HS-5 (cell line): ENCODE measurements around the gene MRNIP.

Source experiments
- DNase-seq: peaks from one replicate; pipeline ENCODE4 v3.0.0-alpha.2; 2012; ENCODE audit warnings: low read depth

MRNIP gene

DNA sequence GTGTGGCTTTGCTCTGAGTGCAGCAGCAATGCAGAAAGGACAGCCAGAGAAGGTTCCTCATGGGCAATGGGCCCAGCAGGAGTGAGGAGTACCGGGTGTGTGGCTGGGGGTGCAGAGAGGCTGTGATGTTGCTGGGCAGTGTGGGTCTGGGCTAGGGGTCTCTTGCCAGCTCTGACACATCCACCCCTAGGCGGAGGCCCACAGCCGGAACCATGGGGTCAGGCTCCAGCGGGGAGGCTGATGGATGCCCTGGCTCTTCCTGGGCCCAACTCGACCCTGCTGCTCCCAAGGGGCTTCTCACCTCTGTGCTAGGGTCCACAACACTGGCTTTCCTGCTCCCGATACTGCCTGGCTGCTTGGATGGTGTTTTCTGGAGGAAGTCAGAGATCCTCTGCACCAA, 29.2 kb upstream of the MRNIP start:
- DNase-seq = no peak

DNA sequence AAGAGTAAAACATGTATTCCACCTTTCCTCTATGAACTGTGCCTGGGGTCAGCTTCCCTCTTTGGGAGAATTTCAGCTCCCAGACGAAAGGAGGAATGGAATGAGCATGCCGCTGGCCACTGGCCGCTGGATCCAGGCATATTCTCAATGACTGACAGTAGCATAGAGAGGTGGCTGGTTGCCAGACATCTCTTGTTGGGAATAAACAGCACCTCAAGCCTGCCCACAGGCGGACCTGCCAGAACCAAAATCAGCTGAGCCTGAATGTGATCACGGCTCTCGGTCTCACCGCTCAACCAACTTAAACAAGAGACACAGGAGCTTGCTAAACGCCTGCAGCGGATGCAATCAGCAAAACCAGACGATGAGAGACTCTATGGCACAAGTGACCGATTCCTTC, 28.5 kb upstream of the MRNIP start:
- no peak for DNase-seq

DNA sequence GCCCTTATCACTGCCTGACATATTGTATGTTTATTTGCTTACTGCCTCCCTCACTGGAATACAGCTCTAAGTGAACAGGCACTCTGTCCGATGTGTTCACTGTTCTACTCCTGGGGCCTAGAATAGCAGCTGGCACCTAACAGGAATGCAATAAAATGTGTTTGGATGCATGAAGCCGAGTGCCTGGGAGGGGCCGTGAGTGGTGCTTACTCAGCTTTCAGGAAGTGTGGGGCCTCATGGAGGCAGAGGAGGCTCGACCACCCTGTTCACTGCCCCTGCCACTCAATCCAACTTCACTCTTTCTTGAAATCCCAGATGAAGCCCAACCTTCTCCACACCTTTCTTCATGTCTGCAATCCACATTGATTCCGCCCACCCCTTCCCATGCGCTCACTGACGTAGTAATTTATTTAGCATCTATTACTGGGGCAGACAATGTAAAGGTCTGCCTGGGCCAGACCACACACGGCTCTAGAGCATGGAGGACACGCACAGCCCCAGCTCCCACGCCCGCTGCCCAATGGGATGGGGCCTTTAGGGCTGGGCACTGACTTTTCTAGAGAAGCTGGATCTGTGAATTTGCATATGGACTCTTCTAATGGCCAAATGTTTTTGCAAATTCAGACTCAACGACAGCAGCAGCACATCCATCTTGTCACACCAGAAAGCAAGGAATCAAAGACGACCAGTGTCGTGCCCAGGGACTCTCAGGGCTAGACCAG, 27.7 kb upstream of the MRNIP start:
- no peak for DNase-seq

DNA sequence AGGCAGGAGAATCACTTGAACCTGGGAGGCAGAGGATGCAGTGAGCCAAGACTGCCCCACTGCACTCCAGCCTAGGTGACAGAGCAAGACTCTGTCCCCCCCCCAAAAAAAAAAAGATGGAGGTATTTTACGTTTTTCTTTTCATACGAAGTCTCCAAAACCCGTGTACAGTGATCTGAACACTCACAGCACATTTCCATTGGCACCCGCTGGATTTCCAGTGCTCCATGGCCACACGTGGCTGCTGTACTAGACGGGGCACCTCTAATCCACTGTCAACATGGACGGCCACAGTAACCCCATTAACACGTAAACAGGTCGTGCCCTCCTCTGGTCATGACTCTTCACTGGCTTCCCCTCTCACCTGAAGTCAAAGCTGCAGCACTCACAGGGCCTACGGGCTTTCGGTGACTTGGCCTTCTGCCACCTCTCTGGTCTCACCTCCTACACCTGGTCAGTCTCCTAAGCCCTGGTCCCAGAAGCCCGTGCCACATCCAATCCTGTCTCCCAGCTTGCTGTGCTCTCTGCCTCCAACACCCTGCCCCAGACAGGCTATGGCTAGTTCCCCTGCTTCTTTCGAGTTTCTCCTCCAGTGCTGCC, 27.0 kb upstream of the MRNIP start:
- DNase-seq = no peak

DNA sequence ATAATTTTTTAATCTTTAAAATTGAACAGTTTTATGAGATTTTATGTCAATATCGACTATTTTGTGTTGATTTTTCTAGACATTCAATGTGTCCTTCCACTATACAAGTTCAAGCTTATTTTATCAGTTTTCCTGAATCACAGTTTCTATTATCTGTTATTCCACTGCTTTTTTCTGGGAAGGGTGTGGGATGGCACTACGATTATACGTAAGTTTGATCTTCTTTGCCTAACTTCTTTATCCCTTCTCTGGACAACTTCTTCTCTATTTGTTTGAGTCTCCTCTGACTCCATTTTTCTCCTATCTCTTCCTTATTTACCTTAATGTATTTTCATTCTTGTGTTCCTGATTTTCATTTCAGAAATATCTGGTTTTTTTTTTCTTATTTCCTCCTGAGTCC, 24.5 kb upstream of the MRNIP start:
- no peak for DNase-seq

DNA sequence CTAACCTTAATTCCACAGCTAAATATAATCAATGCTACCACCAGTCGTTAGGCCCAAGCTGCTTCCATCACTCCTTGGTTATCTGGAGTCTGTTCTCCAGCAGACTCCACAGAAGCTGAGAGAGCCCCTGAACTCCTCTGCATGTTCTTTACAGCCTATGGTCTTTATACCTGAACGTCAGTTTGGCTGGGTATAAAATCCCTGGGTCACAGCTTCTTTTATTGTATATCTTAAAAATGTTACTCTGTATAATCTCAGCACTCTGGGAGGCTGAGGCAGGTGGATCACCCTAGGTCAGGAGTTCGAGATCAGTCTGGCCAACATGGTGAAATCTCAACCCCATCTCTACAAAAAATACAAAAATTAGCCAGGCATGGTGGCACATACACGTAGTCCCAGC, 23.7 kb upstream of the MRNIP start:
- DNase-seq = no peak

DNA sequence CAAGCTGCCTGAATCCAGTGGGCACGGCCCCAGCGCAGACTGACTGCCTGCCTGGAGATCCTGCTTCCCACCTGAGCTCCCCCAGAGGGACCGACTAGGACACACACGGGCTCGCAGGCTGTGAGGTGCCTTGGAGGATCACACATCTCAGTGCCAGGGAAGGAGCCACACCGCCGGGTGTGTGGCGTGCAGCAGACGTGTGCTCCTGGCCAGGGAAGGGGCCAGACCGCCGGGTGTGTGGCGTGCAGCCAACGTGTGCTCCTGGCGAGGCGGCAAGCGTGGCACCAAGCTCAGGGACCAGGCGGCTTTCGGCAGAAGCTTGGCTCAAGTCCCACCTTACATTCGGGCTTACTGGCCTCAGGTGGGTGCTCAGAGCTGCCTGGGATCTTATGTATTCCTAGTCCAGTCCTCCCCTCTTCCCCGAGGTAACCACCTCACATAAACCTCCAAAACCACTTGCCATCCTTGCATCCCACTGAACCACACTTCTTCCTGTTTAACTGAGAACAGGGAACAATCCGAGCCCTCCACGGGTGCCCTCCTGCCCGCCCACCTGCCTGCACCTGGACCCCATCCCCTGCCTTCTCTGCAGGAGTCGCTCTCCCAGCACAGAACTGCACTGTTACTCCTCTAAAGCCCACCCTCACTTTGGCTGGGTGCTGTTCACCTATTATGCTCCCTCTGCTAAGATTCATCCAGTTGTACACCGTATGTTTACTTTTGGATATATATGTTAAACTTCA, 22.4 kb upstream of the MRNIP start:
- no peak for DNase-seq

DNA sequence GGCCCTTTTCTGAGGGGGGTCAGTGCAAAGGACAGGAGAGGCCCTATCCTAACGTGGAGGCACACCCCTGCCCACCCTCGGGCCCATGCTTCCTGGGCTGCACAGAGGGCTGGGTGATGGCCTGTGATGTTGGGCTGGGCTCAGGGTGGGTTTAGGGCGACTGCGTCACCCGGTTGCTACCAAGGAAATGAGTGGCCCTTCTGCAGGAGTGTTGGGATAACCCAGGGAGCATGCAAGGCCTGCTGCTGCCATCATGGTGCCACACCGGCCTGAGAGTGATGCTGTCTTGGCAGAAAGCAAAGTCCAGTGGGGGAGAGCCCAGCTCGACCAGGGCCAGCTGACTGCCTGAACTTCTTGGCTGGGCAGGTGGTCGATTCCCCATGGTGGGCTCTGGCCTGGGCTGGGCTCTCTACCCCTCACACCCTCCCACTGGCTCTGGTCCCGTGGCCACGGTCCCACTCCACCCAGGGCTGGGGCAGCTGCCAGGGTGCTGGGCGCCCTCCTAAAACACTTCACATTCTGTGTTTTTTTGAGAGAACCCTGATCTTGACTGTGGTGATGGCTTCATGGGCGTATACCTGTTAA, 21.5 kb upstream of the MRNIP start:
- no peak for DNase-seq

DNA sequence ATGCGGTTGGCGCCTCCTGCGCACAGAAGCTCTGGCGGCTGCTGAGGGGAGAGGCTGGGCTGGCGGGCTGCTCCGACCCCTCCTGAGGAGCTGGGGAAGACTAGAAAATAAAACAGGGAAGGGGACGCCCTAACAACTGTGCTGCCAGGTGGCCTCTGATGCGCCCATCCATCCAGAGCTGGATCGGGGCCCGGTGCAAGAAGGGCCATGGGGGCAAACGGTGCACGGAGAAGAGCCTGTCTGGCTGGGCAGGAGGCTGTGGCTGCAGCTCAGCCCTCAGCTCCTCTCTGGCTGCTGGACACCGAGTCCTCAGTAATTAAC, 21.0 kb upstream of the MRNIP start:
- DNase-seq = no peak

DNA sequence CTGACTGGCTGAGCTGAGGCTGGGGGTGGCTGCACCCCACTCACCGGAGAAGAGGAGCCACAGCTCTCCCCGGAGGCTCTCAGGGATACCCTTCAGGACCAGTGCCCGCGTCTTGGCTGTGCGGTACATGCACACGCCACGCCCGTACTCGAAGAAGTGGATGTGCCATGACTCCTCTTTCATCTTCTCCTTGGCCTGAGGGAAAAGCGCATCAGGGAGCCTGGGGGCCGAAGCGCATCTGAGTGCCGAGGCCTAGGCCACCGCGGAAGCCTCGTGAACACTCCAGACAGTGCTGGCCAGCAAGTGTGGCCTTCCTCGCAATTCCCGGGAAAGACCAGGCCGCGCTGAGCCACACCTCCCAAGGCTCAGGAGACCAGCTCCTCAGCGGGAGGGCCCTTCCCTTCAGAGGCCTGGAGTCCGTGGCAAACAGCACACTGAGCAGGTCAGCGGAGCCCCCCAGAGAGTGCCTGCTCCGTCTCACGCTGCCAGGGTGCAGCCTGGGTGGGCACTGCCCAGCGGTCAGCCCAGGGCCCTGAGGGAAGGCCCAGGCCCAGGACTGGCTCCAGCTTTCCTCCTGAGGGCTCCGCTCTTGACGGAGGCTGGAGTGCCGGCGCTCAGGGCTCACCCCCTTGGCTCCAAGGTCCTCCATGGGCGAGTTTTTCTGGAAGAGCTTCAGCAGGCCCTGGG, 20.5 kb upstream of the MRNIP start:
- no peak for DNase-seq

DNA sequence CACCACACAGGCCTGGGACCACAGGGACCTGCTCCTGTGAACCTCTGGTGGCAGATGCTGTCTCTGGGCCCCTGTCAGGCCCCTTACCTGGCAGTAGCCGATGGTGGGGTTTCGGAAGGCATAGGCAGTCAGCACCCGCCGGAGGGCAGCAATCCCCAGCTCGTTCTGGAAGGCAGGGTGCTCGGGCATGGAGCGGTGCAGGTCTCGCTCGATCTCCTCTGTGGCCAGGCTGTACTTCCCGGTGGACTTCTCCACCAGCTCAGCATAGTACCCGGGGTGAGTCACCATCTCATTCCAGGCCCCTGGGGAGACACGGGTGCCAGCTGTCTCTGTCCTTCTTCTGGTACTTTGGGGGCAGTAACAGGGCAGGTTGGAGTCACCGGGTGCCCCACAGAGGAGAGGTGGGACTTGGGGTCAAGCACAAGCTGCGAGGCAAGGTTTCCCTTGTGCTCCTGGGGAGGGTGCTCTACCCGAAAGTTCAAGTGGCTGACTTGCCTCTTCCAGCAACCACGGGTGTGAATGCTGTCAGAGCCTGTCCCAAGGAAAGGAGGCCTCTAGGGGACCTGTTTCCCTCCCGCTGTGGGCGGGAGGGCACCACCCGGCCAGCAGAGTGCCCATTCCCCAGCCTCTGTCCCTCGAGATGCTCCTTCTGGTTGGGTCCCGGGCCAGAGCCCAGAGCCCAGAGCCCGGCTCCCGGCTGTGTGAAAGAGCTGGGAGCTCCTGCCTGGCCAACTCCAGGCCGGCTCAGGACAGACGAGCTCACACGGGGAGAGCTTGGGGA, 19.8 kb upstream of the MRNIP start:
- DNase-seq = no peak

DNA sequence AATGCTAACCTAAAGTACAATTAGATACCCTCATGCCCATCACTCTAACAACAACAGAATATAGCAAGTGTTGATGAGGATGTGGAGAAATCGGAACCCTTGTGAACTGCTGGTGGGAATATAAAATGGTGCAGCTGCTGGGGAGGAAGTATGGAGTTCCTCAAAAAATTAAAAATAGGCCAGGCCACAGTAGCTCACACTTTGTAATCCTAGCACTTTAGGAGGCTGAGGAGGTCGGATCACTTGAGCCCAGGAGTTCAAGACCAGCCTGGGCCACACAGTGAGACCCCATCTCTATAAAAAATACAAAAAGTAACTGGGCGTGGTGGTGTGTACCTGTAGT, 18.0 kb upstream of the MRNIP start:
- no peak for DNase-seq

DNA sequence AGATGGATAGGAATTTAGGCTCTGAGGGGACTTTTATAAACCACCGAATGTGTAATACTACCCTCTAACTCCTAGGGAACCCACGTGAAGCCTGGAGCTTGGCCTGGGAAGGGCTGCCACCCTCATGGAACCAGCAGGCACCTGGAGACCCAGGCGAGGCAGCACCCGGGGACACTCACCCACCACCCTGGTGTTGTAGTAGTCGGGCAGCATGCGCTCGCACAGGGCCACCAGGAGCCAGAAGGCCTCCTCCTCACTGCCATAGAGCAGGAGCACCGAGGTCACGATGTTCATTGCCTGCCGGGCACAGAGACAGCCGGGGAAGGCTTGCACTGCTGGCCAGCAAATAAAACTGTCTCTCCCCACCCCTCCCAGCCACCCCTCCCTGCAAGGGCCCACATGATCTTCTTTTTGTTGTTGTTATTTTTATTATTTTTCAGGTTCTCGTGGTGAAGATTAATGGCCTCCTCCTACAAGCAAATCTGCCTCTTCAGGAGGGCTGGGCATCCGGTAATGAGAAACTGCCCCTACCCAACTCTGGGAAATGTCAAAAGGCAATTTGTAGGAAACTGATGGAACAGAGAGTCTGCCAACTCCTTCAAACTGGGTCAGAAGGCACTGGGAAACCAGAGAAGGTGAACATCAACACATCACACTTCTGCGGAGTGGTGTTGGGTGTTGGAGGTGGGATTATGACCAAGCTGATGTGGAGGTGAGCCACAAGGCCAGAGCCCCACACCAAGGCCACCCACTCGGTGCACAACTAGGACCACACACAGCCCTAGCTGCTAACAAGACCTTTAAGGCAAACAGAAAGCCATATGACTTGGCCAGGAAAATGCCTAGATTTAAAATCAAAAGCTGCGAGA, 17.4 kb upstream of the MRNIP start:
- no peak for DNase-seq

DNA sequence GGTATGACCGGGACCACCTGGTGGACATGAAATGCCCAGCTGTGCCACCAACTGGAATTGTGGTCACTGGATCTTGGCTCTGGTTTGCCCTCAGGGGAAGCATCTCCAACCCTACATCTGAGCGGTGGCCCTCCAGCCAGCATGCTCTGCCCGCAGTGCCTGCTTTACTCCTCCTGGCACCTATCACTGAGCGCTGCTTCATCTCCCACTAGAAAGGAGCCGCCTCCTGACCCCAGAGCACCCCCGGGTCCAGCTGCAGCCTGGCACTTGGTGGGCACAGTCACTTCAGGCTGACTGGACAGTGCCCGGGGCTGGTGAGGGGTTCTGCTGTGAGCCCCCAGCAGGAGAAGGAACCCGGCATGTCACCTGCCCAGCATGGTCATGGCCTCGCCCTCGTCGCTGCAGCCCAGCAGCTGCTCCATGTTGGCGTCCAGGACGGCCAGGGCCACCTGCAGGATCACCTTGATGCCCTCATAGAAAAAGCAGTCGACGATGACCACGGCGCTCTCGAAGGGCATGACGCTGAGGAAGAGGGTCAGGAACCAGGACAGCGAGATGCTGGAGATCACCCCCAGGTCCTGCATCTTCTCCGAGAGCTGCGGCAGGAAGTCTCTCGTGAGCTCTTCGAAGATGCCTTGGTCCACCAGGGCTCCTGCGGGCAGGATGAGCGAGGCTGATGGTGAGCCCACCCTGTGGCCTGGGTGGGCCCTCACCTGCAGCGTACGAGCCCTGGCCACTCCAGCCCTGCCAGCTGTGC, 16.1 kb upstream of the MRNIP start:
- no peak for DNase-seq

DNA sequence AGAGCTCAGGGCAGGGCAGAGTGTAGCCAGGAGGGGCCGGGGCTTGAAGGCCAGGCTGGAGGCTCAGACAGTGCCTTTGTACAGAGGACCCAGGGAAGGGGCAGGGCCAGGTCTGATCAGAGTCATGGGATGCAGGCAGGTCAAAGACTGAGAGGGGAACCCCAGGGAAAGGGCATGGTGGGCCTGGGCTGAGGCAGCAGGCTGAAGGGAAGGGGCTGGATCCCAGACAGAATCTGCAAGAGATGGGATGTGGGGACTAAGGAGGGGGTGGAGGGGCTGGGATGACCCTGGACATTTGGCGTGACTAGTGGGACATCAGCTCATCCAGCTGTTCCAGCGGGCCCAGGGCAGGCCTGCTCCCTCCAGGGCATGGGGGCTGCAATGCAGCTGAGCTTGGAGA, 15.5 kb upstream of the MRNIP start:
- DNase-seq = no peak

DNA sequence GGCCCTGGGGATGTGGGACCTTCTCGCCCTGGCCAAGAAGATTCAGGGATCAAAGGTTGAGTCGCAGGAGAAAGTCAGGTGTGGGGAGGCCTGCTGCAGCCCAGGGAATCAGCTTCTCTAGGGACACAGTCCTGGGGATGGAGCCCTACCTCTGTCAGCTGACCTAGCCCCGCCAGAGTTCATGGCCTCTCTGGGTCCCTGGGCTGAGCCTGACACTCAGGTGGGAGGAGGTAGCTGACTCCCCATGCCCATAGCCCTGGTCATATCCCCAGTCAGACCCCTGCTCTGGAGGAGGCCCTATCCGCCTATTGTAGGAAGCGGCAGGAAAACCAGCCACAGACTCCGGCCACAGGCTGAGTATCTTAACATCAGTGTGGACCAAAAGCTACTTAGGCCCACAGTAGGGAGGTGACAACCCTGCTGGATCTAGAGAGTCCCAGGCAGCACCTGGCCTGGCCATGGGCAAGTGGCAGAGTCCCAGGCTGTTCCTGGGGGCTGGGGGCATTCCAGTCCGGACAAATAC, 15.0 kb upstream of the MRNIP start:
- no peak for DNase-seq

DNA sequence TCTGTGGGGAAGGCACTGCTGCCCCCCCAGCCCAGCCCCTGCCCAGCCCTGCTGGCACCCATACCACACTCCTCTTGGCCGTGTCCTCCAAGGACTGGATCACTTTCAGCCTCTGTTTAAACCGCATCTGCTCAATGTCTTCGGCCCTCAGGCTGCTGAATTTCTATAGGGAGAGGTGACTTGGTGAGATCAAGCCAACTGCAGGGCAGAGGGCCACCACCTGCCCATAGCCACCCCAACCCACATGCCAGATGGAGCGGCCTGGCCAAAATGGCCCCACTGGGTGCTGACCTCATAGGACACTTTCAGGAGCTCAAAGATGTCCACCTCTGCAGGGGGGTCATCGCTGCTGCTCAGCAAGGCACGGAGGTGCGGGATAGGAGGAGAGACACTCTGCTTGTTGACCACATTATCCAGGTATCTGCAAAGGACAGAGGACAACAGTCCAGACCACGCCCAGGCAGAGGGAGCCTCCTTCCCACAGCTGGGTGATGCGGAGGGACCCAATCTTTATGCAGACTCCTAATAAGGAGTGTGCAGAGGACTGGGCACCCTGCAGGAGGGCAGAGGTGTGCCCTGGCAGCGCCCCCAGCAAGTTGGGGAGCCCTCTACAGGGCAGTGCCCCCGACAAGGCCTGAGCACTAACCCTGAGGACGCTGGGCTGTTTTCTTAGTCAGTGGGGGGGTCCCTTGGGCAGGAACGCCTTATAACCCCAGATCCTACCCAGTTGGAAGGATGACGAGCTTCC, 14.4 kb upstream of the MRNIP start:
- no peak for DNase-seq

DNA sequence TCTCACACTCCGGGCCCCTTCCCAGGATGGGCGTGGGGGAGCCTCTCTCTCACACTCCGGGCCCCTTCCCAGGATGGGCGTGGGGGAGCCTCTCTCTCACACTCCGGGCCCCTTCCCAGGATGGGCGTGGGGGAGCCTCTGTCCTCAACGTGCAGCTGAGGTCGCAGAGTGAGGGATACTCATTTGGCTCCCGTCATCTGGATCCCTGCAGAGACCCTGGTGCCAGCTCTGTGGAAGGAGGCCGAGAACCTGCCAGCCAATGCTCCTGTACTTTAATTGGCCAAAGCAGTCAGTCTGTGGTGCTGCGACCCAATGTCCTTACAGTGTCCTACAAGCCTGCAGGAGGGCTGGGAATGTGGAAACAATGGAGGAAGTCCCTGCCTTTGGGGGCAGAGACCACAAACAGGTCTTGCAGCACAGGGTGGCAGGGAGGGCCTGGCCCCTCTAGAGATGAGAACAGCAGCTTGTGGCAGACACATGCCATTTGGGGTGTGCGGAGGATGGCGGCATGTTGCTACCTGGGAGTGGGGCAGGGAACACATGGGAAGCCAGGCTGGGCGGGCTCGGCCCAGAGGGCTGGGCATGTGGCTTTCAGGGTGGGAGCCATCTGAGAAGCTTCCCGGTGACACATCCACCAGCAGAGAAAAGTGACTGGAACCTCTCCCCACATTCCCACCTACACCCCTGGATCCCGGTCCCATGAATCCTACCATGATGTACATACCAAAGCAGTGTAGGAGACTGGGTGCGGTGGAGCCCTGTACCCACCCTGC, 13.6 kb upstream of the MRNIP start:
- no peak for DNase-seq
